Measurements from ENCODE around the gene ZSWIM1. TPM values are rescaled to one million over a fixed set of nuclear protein-coding genes. Genes with fewer than 3 reads are reported as not detected.

The ZSWIM1 gene
- total RNA-seq, 1 donor from 2014 or later = 9.0 TPM

DNA sequence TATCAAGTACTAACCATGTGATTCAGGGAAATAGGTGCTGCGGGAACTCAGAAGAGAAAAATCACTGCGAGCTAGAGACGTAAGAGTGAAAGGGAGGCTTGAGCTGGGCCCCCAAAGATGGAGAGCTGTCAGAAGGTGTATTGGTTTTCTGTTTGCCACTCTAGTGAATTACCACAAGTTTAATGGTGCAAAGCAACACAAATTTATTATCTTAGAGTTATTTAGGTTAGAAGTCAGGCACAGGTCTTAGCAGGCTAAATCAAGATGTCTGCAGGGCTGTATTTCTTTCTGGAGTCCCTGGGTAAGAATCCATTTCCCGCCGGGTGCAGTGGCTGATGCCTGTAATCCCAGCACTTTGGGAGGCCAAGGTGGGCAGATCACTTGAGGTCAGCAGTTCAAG is 21.1 kb upstream of the ZSWIM1 start:
- Mint-ChIP-seq H3K27ac (ENCODE audit: unreplicated experiment) (no peak overlapping the region), H3K36me3 (ENCODE audit: low read depth, unreplicated experiment) (peaks cover 2% of the 10 kb centered on the region), H3K4me1 (ENCODE audit: low read depth, unreplicated experiment) (peaks cover 13% of the 10 kb centered on the region), H3K9me3 (ENCODE audit: unreplicated experiment) (no peaks in the 10 kb centered on the region), H3K4me3 (ENCODE audit: unreplicated experiment) (no peak overlapping the region), H3K27me3 (ENCODE audit: low read depth, unreplicated experiment) (no peaks in the 10 kb centered on the region)
- FAIRE-seq = no peak
- DNase-seq (ENCODE audit: low read depth) = no peak
- H2AFZ ChIP-seq (ENCODE audit: low read depth, low read length) = no peak overlapping the region
- H3K27me3 ChIP-seq (ENCODE audit: insufficient read depth, low read length) = no peaks in the 10 kb centered on the region
- peaks cover 24% of the 10 kb centered on the region for H3K4me1 ChIP-seq (ENCODE audit: insufficient read depth, low read length)
- H3K9me3 ChIP-seq (ENCODE audit: insufficient read depth, low read depth, low read length) = no peaks in the 10 kb centered on the region
- no peak overlapping the region for H3K4me2 ChIP-seq (ENCODE audit: low read length)
- H3K79me2 ChIP-seq (ENCODE audit: insufficient read depth, low read length) = peaks cover 21% of the 10 kb centered on the region
- no peak overlapping the region for H3K4me3 ChIP-seq (ENCODE audit: insufficient read depth, low read depth, low read length)
- H3K27ac ChIP-seq (ENCODE audit: low read depth, low read length) = no peak overlapping the region
- no peaks in the 10 kb centered on the region for H3K36me3 ChIP-seq (ENCODE audit: insufficient read depth, low read length)
- peaks cover 5% of the 10 kb centered on the region for H4K20me1 ChIP-seq (ENCODE audit: insufficient read depth, low read length)
- TF ChIP-seq CTCF (IDR thresholded peaks at IDR 0.05; ENCODE audit: insufficient read depth, low read depth, low read length) (no peak), EZH2 (IDR thresholded peaks at IDR 0.05; ENCODE audit: insufficient read depth, low read length) (no peak)
- H3K9ac ChIP-seq (ENCODE audit: low read length) = no peak overlapping the region

- Histone ChIP-seq H3K9me3 (ENCODE audit: insufficient read depth, low read depth, low read length) (no peaks in the 10 kb centered on the region), H3K27me3 (ENCODE audit: insufficient read depth, low read length) (no peaks in the 10 kb centered on the region), H2AFZ (ENCODE audit: low read depth, low read length) (no peak overlapping the region), H3K4me3 (ENCODE audit: insufficient read depth, low read depth, low read length) (no peak overlapping the region), H3K79me2 (ENCODE audit: insufficient read depth, low read length) (peaks cover 17% of the 10 kb centered on the region), H3K9ac (ENCODE audit: low read length) (no peak overlapping the region), H3K4me2 (ENCODE audit: low read length) (no peak overlapping the region), H3K27ac (ENCODE audit: low read depth, low read length) (no peak overlapping the region), H3K4me1 (ENCODE audit: insufficient read depth, low read length) (peaks cover 24% of the 10 kb centered on the region), H4K20me1 (ENCODE audit: insufficient read depth, low read length) (peaks cover 4% of the 10 kb centered on the region), H3K36me3 (ENCODE audit: insufficient read depth, low read length) (no peaks in the 10 kb centered on the region)
- Mint-ChIP-seq H3K4me1 (ENCODE audit: low read depth, unreplicated experiment) (peaks cover 13% of the 10 kb centered on the region), H3K4me3 (ENCODE audit: unreplicated experiment) (no peak overlapping the region), H3K27ac (ENCODE audit: unreplicated experiment) (peak overlapping the region; percentile 1), H3K9me3 (ENCODE audit: unreplicated experiment) (no peaks in the 10 kb centered on the region), H3K27me3 (ENCODE audit: low read depth, unreplicated experiment) (no peaks in the 10 kb centered on the region), H3K36me3 (ENCODE audit: low read depth, unreplicated experiment) (peaks cover 2% of the 10 kb centered on the region)
- TF ChIP-seq EZH2 (IDR thresholded peaks at IDR 0.05; ENCODE audit: insufficient read depth, low read length) (no peak), CTCF (IDR thresholded peaks at IDR 0.05; ENCODE audit: insufficient read depth, low read depth, low read length) (no peak)
- DNase-seq (ENCODE audit: low read depth) (peak; percentile 42), FAIRE-seq (no peak)
Measured at GRCh38 chr20:45860560-45861220, 20.3 kb upstream of the ZSWIM1 start.
